ENCODE data around the gene HIPK2. TPM values are rescaled to one million over a fixed set of nuclear protein-coding genes. Genes with fewer than 3 reads are reported as not detected.

The HIPK2 gene
- total and polyA plus RNA-seq, 12 donors = 19.7 to 203 (median 127) TPM

- ATAC-seq = no peak
- H3K9me3 ChIP-seq = peaks cover 0 to under 1% (median 0%) of the 10 kb centered on the region in 11 donors
- no peak overlapping the region for H3K27ac ChIP-seq
- peaks cover 0 to 3% (median 0%) of the 10 kb centered on the region in 9 donors for H3K4me1 ChIP-seq
- TF ChIP-seq CTCF (IDR thresholded peaks at IDR 0.05) = no peak
- H3K4me3 ChIP-seq = no peak overlapping the region
- no peak for DNase-seq
- no peaks in the 10 kb centered on the region for H3K27me3 ChIP-seq
- intact Hi-C loops (cut with DNase I) = no loop called here
- no peaks in the 10 kb centered on the region for H3K36me3 ChIP-seq
Measured at GRCh38 chr7:139808846-139809442, 31.1 kb upstream of the HIPK2 start.

- intact Hi-C loops (cut with DNase I) = no loop called here
- Histone ChIP-seq H3K4me3 (no peak overlapping the region), H3K27ac (no peak overlapping the region), H3K27me3 (no peaks in the 10 kb centered on the region), H3K36me3 (no peaks in the 10 kb centered on the region), H3K9me3 (peaks cover 0 to 6% (median 0%) of the 10 kb centered on the region in 11 donors), H3K4me1 (peaks cover 0 to 3% (median 0%) of the 10 kb centered on the region in 9 donors)
- no peak for TF ChIP-seq CTCF (IDR thresholded peaks at IDR 0.05)
- WGBS, 2 donors = 84 to 88% methylated on average over 3 of the region's 3 CpGs
- DNase-seq (no peak), ATAC-seq (peak in 1 of 8 donors; percentile 20)
Measured at GRCh38 chr7:139808427-139808826, 30.6 kb upstream of the HIPK2 start.

GRCh38 chr7:139807009-139807408, 29.2 kb upstream of the HIPK2 start:
- no peak for TF ChIP-seq CTCF (IDR thresholded peaks at IDR 0.05)
- peaks cover 0 to 3% (median 0%) of the 10 kb centered on the region in 9 donors for H3K4me1 ChIP-seq
- no peak overlapping the region for H3K27ac ChIP-seq
- DNase-seq (no peak), ATAC-seq (no peak)
- H3K9me3 ChIP-seq = peaks cover 0 to 10% (median 0%) of the 10 kb centered on the region in 11 donors
- intact Hi-C loops (cut with DNase I) = no loop called here
- H3K4me3 ChIP-seq = no peak overlapping the region
- no peaks in the 10 kb centered on the region for H3K27me3 ChIP-seq
- WGBS, 2 donors = 79 to 80% methylated on average over 3 of the region's 3 CpGs
- H3K36me3 ChIP-seq = no peaks in the 10 kb centered on the region

- H3K4me1 ChIP-seq = peaks cover 0 to 5% (median 0%) of the 10 kb centered on the region in 9 donors
- TF ChIP-seq CTCF (IDR thresholded peaks at IDR 0.05) = no peak
- intact Hi-C loops (cut with DNase I) = no loop called here
- no peaks in the 10 kb centered on the region for H3K36me3 ChIP-seq
- no peaks in the 10 kb centered on the region for H3K27me3 ChIP-seq
- H3K4me3 ChIP-seq = no peak overlapping the region
- H3K9me3 ChIP-seq = peaks cover 0 to 10% (median 0%) of the 10 kb centered on the region in 11 donors
- H3K27ac ChIP-seq = no peak overlapping the region
- ATAC-seq (no peak), DNase-seq (no peak)
- 73 to 76% methylated on average over 1 of the region's 1 CpG for WGBS, 2 donors
Measured at GRCh38 chr7:139804571-139804970, 26.8 kb upstream of the HIPK2 start.
